DMS153 treated with DMSO at 0.1 percent for 48 hours (cell line): Measurements from ENCODE around the gene RANGRF.
A peak's percentile ranks its signal among the peaks of the same experiment; 100 is the strongest.
"Not testable (repeated sequence)": the region's sequence is repeated elsewhere in the genome, so short reads cannot be mapped to it uniquely, and the experiment has no call there.

Experiments
- DNase-seq: peaks from one replicate; lab custom pipeline; 2025; ENCODE audit not compliant: unreplicated experiment; lab: John Stamatoyannopoulos, UW

Gene RANGRF, protein sequence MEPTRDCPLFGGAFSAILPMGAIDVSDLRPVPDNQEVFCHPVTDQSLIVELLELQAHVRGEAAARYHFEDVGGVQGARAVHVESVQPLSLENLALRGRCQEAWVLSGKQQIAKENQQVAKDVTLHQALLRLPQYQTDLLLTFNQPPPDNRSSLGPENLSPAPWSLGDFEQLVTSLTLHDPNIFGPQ

DNA sequence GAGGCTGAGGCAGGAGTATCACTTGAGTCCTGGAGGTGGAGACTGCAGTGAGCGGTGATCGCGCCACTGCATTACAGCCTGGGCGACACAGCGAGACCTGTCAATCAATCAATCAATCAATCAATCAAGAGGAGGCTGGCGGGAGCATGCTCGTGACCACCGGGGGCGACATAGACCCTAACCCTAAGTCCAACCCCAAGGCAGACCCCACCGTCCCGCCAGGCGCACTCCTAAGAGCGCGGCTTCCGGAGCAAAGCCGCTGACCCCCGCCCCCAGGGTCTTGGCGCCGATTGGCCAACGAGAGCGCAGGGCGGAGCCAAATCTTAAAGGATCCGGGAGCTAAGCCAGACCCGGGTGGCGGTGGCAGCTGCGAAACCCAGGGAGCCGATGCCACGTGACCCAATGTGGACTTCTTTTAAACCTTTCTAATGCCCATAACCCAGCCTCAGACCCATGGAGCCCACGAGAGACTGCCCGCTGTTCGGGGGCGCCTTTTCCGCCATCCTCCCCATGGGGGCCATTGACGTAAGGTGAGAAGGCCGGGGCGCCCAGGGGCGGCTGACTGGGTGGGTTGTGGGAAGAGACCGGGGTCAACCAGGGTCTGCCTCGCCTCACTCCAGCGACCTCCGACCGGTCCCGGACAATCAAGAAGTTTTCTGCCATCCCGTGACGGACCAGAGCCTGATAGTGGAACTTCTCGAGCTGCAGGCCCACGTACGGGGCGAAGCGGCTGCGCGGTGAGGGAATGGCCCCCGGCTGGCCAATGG lies at the start of gene RANGRF:
Gene RANGRF (plus strand): TSS at position 335 of the 767 bp plus-strand sequence. CDS start 119 bp downstream, at position 454.
- DNase-seq: peak; percentile 4

DNA sequence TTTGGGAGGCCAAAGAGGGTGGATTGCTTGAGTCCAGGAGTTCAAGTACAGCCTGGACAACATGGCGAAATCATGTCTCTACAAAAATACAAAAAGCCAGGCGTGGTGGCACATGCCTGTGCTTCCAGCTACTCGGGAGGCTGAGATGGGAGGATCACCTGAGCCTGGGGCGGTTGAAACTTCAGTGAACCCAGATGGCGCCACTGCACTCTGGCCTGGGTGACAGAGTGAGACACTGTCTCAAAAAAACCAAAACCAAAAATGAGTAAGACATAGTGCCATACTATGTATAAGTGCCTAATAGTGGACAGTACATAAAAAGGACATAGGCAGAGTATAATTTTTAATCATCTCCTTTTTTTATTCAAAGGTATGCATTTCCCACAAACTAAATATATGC lies 44.6 kb upstream of the RANGRF start:
- DNase-seq: no peak

DNA sequence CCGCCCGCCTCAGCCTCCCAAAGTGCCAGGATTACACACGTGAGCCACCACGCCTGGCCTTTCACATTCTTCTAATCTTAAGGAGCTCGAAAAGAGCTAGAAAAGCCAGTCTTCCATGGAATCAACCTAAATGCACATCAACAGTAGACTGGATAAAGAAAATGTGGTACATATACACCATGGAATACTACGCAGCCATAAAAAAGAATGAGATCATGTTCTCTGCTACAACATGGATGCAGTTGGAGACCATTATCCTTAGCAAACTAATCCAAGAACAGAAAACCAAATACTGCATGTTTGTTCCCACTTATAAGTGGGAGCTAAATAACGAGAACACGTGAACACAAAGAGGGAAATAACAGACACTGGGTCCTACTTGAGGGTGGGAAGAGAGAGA lies 43.7 kb upstream of the RANGRF start:
- DNase-seq: no peak

- peak; percentile 15 for DNase-seq
Measured at GRCh38 chr17:8248751-8249607, 39.5 kb upstream of the RANGRF start, which contains the start of gene PFAS. Gene PFAS (plus strand): TSS chr17:8249289. CDS start chr17:8253938, 4,649 bp downstream.

DNA sequence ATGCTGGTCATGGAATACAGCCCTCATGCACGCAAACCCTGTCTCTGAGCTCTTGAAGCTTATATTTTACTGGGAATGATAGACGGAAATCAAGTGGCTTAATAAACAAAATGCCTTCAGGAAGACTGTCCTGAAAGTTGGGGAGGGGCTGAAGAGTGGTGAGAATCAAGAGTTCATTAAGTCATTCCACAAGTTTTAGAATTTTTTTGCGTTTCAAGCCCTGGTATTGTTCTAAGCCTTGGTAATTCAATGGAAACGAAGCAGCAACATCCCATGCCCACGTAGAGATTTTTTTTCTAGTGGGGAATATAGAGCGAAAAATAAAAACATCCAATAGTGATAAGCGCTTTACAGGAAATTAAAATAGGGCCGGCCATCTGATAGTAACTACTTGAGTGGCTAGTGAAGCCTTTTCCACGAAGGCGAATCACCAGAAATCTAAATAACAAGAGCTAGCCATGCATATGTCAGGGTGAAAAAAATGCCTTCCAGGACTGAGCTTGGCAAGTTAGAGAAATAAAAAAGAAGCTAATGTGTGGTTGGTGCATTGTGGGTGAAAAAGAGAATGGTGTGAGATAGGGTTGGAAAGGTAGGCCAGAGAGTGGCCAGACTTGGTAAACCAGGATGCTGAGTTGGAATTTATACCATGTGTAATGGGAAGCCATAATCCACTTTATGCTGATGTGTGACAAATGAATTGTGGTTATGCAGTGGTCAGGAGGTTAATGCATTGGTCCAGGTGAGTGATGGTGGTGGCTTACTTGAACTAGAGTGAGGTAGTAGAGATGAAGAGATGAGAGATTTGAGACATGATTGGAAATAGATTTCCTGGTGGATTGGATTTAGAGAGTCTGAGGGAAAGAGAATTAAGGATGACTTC lies 38.6 kb upstream of the RANGRF start:
- DNase-seq: no peak

GRCh38 chr17:8251411-8251810 lies 37.1 kb upstream of the RANGRF start:
- not testable (repeated sequence) for DNase-seq

DNA sequence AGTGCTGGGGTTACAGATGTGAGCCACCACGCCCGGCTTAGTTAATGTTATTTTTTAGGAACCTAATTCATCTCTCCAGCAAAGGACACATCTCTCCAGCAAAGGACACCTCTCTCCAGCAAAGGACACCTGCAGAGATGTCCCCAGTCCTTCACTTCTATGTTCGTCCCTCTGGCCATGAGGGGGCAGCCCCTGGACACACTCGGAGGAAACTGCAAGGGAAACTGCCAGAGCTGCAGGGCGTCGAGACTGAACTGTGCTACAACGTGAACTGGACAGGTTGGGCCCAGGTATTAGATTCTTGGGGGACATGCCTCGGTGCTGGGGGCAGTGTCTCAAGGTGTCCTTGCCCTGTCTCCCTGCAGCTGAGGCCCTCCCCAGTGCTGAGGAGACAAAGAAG lies 34.7 kb upstream of the RANGRF start:
- no peak for DNase-seq

GRCh38 chr17:8254881-8255280 lies 33.6 kb upstream of the RANGRF start:
- DNase-seq: no peak

GRCh38 chr17:8255499-8255898 lies 33.0 kb upstream of the RANGRF start:
- DNase-seq: no peak

- DNase-seq: no peak
Measured at GRCh38 chr17:8256291-8256690, 32.2 kb upstream of the RANGRF start.

DNA sequence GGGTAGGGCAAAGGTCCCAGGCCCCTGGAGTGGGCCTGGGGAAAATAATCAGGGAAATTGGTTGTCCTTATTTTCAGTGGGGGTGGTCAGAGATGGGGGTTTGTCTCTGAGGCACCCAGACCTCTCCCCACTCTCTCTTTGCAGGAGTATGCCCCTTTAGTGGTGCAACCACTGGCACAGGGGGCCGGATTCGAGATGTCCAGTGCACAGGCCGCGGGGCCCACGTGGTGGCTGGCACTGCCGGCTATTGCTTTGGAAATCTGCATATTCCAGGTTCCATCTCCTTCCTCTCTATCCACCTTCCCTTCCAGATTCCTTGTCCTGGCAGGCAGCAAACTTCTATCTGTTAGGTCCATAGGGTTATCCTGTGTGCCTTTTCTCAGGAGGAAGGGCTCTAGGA lies 31.8 kb upstream of the RANGRF start:
- no peak for DNase-seq

DNA sequence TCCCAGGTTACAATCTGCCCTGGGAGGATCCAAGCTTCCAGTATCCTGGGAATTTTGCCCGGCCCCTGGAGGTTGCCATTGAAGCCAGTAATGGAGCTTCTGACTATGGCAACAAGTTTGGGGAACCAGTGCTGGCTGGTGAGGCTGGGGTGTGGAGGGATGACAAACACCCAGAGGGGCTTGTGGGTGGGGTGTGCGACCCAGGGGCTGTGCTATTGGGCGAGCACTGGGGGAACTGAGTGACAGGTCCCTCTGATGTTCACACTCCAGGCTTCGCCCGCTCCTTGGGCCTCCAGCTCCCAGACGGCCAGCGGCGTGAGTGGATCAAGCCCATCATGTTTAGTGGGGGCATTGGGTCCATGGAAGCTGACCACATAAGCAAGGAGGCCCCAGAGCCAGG lies 30.7 kb upstream of the RANGRF start:
- no peak for DNase-seq

DNA sequence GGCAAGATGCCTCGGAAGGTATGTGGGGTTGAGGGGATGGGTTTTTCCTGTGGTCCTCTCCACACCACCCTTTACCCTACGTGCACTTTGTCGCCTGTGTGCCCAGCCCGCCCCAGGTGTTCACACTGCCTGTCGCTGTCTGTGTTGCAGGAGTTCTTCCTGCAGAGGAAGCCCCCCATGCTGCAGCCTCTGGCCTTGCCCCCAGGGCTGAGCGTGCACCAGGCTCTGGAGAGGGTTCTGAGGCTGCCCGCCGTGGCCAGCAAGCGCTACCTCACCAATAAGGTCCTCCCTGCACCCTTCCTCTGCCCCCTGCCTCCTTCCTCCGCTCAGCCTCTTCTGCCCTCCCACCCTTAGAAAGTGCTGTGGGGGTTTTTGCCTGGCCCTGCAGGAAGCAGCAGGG lies 24.1 kb upstream of the RANGRF start:
- DNase-seq: no peak

- DNase-seq: no peak
Measured at GRCh38 chr17:8264836-8265542, 23.5 kb upstream of the RANGRF start.

GRCh38 chr17:8266648-8267479 lies 21.6 kb upstream of the RANGRF start:
- no peak for DNase-seq

DNA sequence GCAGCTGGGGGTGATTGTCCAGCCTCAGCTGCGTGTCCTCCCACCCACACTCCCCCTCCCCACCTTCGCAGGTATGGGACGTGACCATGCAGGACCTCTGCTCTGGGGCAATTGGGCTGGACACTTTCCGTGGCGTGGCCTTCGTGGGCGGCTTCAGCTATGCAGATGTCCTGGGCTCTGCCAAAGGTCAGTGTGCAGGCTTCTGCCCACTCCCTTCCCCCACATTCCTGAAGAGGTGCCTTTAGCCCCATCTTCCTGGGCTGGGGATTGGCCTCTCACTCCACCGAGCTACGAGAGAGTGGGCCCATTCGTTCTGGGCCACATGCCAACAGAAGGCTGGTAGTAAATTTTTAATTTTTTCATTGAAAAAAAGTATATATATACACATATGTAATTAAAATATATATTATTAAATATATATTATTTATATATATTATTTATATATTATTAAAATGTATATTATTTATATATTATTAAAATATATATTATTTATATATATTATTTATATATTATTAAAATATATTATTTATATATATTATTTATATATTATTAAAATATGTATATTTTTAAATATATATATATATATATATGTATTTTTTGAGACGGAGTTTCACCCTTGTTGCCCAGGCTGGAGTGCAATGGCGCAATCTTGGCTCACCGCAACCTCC lies 20.9 kb upstream of the RANGRF start:
- no peak for DNase-seq

DNA sequence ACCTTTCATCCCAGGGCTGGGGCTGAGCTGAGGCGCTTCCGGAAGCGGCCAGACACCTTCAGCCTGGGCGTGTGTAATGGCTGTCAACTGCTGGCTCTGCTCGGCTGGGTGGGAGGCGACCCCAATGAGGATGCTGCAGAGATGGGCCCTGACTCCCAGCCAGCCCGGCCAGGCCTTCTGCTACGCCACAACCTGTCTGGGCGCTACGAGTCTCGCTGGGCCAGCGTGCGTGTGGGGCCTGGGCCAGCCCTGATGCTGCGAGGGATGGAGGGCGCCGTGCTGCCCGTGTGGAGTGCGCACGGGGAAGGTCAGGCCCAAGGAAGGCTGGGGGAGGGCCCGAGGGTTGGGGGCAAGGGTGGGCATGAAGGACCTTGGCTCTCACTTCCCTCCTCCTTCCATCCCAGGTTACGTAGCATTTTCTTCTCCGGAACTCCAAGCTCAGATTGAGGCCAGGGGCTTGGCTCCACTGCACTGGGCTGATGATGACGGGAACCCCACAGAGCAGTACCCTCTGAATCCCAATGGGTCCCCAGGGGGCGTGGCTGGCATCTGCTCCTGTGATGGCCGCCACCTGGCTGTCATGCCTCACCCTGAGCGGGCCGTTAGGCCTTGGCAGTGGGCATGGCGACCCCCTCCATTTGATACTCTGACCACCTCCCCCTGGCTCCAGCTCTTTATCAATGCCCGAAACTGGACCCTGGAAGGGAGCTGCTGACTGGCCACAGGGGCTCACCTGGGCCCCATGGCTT lies 19.7 kb upstream of the RANGRF start:
- no peak for DNase-seq

GRCh38 chr17:8272421-8272820 lies 16.0 kb upstream of the RANGRF start:
- DNase-seq: no peak
